Bronchial epithelial cell (primary cell): ENCODE data around the gene MGAT4C. TPM values are rescaled to one million over a fixed set of nuclear protein-coding genes. Genes with fewer than 3 reads are reported as not detected.

Experiments
- DNase-seq: peaks from one replicate; pipeline ENCODE4 v3.0.0-alpha.2; 2010; ENCODE audit warnings: low read depth
- FAIRE-seq: peaks from 2 replicates; lab custom pipeline; 2011; peaks lifted over from hg19 to GRCh38; lab: Jason Lieb, UNC
- H3K27me3 ChIP-seq: 2 replicates; pipeline ENCODE4 v1.5.1; 2011; ENCODE audit warnings: low read length; ENCODE audit not compliant: control insufficient read depth, insufficient read depth
- H3K36me3 ChIP-seq: 2 replicates; pipeline ENCODE4 v1.5.1; 2011; ENCODE audit warnings: low read length; ENCODE audit not compliant: control insufficient read depth, insufficient read depth
- H3K4me3 ChIP-seq: 2 replicates; pipeline ENCODE4 v1.5.1; 2011; ENCODE audit warnings: mild to moderate bottlenecking, low read depth, low read length, control low read depth
- total RNA-seq: library from RNA; depleted of rRNA; stranded (reverse); fragments of >200 nt; gene quantifications from 2 replicates; pipeline ENCODE4 v1.2.1, GENCODE V29; 2014
- TF ChIP-seq, protein P1 (sequence below): IDR thresholded peaks from 2 replicates; pipeline ENCODE4 v1.5.1; 2011; ENCODE audit warnings: mild to moderate bottlenecking, moderate library complexity, low read length, control low read depth, inconsistent platforms; ENCODE audit not compliant: insufficient read depth, severe bottlenecking

Gene MGAT4C
- total RNA-seq, 1 donor from 2014 or later = 0.26 TPM

- FAIRE-seq (no peak), DNase-seq (no peak)
- H3K36me3 ChIP-seq = no peaks in the 10 kb centered on the region
- no peaks in the 10 kb centered on the region for H3K27me3 ChIP-seq
- H3K4me3 ChIP-seq = no peak overlapping the region
- TF ChIP-seq, protein P1, sequence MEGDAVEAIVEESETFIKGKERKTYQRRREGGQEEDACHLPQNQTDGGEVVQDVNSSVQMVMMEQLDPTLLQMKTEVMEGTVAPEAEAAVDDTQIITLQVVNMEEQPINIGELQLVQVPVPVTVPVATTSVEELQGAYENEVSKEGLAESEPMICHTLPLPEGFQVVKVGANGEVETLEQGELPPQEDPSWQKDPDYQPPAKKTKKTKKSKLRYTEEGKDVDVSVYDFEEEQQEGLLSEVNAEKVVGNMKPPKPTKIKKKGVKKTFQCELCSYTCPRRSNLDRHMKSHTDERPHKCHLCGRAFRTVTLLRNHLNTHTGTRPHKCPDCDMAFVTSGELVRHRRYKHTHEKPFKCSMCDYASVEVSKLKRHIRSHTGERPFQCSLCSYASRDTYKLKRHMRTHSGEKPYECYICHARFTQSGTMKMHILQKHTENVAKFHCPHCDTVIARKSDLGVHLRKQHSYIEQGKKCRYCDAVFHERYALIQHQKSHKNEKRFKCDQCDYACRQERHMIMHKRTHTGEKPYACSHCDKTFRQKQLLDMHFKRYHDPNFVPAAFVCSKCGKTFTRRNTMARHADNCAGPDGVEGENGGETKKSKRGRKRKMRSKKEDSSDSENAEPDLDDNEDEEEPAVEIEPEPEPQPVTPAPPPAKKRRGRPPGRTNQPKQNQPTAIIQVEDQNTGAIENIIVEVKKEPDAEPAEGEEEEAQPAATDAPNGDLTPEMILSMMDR = no peak
These were observed 307.9 kb downstream of the MGAT4C start for GRCh38 chr12:85948340-85948739.

GRCh38 chr12:85947286-85947685 lies 308.9 kb downstream of the MGAT4C start:
- DNase-seq = no peak
- Histone ChIP-seq H3K36me3 (no peaks in the 10 kb centered on the region), H3K4me3 (no peak overlapping the region), H3K27me3 (no peaks in the 10 kb centered on the region)
- FAIRE-seq = no peak
- TF ChIP-seq, protein P1 = no peak

- no peaks in the 10 kb centered on the region for H3K36me3 ChIP-seq
- no peak overlapping the region for H3K4me3 ChIP-seq
- no peak for DNase-seq
- H3K27me3 ChIP-seq = no peaks in the 10 kb centered on the region
- no peak for FAIRE-seq
- TF ChIP-seq, protein P1 = no peak
These were observed 309.8 kb downstream of the MGAT4C start for GRCh38 chr12:85946375-85946774.

DNA sequence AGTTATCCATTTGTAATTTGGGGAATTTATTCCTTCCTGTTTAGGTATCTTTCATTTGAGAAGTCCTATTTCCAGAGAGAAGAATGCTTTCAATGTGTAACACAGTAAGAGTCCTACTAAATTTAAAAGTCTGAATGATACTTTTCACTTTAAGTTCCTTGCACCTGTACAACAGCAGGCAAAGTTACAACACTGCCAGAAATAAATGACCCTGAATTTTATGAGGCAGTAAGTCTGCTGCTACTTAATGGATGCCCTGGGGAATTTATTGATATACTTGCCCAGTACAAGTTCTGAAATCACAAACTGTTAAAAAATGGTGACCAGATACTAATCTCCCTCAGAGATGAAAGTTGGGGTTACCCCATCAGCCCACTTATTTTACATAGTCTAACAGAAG lies 329.0 kb downstream of the MGAT4C start:
- Histone ChIP-seq H3K4me3 (no peak overlapping the region), H3K36me3 (no peaks in the 10 kb centered on the region), H3K27me3 (no peaks in the 10 kb centered on the region)
- TF ChIP-seq, protein P1 = no peak
- DNase-seq (no peak), FAIRE-seq (no peak)

DNA sequence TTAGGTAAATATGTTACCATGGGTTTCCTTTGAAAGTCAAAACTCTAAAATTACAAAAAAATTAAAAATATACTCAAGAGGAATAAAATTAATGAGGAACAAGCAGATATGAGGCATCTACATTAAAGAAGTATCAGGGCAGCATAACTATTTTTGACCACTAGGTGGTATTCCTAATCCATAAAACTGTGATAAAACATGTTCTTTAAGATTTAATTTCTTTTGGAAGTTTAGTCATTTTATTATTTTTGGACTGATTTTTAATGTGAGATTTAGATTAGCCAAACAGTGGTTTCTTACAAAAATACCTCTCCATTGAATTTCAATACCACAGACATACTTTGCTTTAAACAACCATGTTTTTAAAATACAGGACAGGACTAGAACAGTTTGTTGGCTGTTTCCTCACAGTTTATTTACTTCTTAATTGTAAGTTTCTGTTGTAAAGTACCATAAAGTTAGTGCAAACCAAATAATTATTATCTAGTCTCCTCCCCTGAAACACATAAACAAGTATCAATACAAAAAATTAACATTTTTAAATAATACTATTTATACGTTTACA lies 332.3 kb downstream of the MGAT4C start:
- Histone ChIP-seq H3K4me3 (no peak overlapping the region), H3K36me3 (no peaks in the 10 kb centered on the region), H3K27me3 (no peaks in the 10 kb centered on the region)
- FAIRE-seq (no peak), DNase-seq (peak; percentile 44)
- TF ChIP-seq, protein P1 = peak; percentile 39

DNA sequence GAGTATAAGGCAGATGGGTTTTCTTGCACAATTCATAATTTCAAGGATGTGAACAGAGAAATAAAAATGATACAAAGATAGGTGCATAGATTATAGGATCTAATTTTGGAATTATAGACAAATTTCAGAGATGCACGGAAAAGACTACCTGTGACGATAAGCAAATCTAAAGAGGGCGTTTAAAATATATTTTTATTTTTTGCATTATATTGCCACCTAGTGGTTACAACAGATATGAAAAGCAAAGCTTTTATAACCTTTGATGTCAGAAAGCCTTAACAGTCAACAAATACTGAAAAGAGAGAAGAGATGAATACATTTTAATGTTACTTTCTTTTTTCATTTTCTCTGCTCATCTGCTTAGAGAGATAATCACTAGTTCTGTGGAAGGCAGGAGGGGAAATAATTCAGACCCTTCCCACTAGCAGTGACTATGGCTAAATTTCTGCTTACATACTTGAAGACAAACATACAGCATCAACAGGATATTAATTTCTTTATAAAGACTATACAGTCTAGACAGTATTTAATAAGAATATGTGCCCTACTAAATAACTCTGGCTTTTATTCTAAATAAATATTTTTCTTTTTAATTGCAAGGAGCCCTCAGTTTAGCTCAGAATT lies 335.8 kb downstream of the MGAT4C start:
- Histone ChIP-seq H3K27me3 (no peaks in the 10 kb centered on the region), H3K36me3 (no peaks in the 10 kb centered on the region), H3K4me3 (no peak overlapping the region)
- DNase-seq (peak; percentile 42), FAIRE-seq (no peak)
- TF ChIP-seq, protein P1 = peak; percentile 30
